ENCODE data around the gene ATG13.

Gene ATG13

DNA sequence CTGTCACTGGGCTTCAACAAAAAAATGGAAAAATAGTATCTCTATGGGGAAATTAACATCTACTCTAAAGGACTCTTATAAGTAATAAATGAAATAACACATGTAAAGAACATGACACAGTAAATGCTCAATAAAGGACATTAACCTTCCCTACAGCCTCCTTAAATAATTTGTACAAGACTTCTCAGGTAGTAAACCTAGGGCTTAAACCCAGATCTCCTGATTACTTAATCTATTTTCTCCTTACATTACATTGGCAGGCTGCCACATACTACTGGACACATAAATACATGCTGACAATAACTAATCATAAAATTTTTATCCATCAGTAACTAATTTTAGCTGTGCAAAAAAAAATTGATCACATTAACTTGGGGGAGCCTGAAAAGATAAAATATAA lies 28.4 kb upstream of the ATG13 start:
- no peak overlapping the region for H3K4me3 ChIP-seq (replicated peaks; ENCODE audit: low read depth, low read length)
- no peak for DNase-seq (ENCODE audit: extremely low read depth, low read depth)
- TF ChIP-seq, protein P1, sequence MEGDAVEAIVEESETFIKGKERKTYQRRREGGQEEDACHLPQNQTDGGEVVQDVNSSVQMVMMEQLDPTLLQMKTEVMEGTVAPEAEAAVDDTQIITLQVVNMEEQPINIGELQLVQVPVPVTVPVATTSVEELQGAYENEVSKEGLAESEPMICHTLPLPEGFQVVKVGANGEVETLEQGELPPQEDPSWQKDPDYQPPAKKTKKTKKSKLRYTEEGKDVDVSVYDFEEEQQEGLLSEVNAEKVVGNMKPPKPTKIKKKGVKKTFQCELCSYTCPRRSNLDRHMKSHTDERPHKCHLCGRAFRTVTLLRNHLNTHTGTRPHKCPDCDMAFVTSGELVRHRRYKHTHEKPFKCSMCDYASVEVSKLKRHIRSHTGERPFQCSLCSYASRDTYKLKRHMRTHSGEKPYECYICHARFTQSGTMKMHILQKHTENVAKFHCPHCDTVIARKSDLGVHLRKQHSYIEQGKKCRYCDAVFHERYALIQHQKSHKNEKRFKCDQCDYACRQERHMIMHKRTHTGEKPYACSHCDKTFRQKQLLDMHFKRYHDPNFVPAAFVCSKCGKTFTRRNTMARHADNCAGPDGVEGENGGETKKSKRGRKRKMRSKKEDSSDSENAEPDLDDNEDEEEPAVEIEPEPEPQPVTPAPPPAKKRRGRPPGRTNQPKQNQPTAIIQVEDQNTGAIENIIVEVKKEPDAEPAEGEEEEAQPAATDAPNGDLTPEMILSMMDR (IDR thresholded peaks at IDR 0.05; ENCODE audit: low read depth, low read length, missing control alignments): no peak

DNA sequence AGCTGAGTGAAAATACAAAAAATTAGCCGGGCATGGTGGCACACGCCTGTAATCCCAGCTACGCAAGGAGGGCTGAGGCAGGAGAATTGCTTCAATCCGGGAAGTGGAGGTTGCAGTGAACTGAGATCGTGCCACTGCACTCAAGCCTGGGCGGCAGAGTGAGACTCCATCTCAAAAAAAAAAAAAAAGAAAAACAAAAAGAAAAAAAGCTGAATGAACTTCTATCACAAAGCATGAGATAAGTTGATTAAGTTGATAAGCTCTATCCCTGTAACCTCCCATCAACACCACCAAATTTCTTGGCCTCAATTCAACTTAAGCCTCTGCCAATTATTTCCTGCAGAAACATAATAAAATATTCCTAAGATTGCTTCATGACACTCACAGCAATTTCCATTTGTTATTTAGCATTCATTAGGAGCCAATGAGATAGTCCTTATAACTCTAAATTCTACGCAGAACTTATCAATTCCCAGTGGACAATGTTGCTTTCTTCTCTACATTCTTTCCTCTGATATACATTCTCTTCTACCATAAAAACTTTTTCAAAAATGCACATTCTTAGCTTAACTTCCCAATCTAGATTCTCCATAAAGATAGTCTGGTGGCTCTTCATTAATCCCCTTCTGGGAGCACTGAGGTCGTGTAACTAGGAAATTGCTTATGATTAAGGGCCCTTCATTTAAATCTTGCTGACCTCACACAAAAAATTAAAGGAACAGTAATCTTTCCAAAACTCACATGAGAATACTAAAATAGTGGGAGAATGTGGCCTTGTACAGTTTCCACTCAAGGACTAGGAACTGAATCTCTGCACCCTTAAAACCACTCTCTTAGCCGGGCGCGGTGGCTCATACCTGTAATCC lies 26.4 kb upstream of the ATG13 start:
- no peak overlapping the region for H3K4me3 ChIP-seq (replicated peaks; ENCODE audit: low read depth, low read length)
- TF ChIP-seq, protein P1 (IDR thresholded peaks at IDR 0.05; ENCODE audit: low read depth, low read length, missing control alignments): no peak
- DNase-seq (ENCODE audit: extremely low read depth, low read depth): no peak

DNA sequence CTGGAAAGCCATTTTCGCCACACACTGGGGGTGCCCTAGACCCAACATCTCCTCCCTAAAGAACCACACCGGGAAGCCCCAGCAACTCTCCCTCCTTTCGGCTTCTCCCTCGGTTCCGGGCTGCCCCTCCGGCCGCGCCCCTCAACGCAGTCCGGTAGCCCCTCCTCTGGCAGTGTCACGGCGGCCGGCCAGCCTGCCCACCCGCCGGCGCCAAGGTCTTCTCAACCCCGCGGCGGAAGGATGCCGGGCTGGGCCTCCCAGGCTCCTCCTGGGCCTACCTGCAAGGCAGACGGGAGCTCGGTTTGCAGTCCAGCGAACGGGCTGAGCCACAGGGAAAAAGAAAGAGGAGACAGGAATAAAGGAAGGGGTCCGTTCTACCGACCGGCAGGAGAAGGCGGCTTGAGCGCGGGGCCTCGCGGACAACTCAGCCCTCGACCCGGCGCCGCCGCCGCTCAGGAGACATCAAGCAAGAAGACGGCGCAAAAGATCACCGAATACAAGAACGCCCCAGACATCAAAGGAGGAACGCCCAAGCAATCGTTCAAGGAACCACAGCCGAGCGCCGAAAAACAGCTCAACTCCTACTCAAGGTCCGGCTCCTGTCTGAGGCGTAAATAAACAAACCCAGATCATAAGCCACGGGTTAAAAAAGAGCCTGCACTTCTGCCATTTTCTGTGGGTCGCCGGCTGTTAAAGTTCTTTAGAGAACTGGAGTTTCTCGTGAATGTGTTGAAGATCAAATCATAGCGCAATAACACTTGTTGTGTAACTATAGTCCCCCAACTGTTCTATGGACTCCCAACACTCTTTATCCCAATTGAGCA lies 23.6 kb upstream of the ATG13 start, which contains the start of gene AMBRA1:
Gene AMBRA1, minus strand, starts transcription at position 474 of the 824 bp plus-strand sequence. CDS start 45,643 bp downstream, outside the sequence.
- peak; percentile 86 for DNase-seq (ENCODE audit: extremely low read depth, low read depth)
- TF ChIP-seq, protein P1 (IDR thresholded peaks at IDR 0.05; ENCODE audit: low read depth, low read length, missing control alignments): no peak
- peak within 1 kb of the TSS; percentile 91 for H3K4me3 ChIP-seq (replicated peaks; ENCODE audit: low read depth, low read length)

DNA sequence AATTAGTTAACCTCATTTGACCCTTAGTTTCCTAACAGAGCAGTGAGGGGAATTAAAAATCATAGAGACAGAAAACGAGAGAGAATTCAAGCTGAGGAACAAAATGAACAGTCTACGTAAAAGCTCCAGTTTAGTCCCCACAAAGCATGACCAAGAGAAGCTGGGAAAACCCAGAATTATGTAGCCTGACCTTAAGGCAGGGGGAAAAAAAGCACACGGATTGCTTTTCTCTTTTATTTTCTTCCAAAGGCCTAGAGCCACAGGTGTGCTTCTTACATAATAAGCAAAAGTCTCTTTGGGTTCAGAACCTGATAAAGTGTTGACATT lies 23.0 kb upstream of the ATG13 start:
- TF ChIP-seq, protein P1 (IDR thresholded peaks at IDR 0.05; ENCODE audit: low read depth, low read length, missing control alignments): no peak
- no peak for DNase-seq (ENCODE audit: extremely low read depth, low read depth)
- peak overlapping the region; percentile 91 for H3K4me3 ChIP-seq (replicated peaks; ENCODE audit: low read depth, low read length)

DNA sequence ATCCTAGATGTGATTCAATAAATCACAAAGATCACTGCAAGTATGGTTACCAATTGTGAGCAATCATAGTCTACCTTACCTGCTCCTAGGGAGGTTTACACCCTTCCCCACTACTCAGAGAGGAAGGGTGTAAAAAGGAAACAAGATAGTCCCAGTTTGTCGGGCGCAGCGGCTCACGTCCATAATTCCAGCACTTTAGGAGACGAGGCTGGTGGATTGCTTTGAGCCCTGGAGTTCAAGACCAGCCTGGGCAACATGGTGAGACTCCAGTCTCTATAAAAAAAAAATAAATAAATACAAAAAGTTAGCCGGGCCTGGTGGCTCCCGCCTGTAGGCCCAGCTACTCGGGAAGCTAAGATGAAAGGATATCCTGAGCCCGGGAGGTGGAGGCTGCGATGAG lies 22.6 kb upstream of the ATG13 start:
- TF ChIP-seq, protein P1 (IDR thresholded peaks at IDR 0.05; ENCODE audit: low read depth, low read length, missing control alignments): no peak
- no peak overlapping the region for H3K4me3 ChIP-seq (replicated peaks; ENCODE audit: low read depth, low read length)
- no peak for DNase-seq (ENCODE audit: extremely low read depth, low read depth)

DNA sequence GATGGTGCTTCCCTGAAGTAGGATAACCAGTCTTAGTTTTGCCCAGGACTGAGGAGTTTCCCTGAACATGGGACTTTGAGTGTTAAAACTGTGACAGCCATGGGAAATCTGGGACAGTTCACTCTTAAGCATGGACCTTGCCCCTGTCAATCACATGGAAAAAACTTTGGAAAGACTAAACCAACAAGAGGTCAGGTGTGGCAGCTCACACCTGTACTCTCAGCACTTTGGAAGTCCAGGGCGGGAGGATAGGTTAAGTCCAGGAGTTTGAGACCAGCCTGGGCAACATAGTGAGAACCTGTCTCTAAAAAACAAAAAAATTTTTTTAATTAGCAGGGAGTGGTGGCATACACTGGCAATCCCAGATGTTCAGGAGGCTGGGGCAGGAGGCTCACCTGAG lies 20.2 kb upstream of the ATG13 start:
- TF ChIP-seq, protein P1 (IDR thresholded peaks at IDR 0.05; ENCODE audit: low read depth, low read length, missing control alignments): no peak
- H3K4me3 ChIP-seq (replicated peaks; ENCODE audit: low read depth, low read length): no peak overlapping the region
- DNase-seq (ENCODE audit: extremely low read depth, low read depth): no peak

All from HFF-Myc (cell line).